ENCODE results near the gene TRIM32. TPM values are rescaled to one million over a fixed set of nuclear protein-coding genes. Genes with fewer than 3 reads are reported as not detected.
A peak's percentile ranks its signal among the peaks of the same experiment; 100 is the strongest.

The TRIM32 gene
- total RNA-seq, 1 donor from 2014 or later, result 33.7 TPM

- no peak for TF ChIP-seq EZH2 (IDR thresholded peaks at IDR 0.05; ENCODE audit: insufficient read depth, low read length)
- no peak for TF ChIP-seq CTCF (IDR thresholded peaks at IDR 0.05; ENCODE audit: insufficient read depth, low read depth, low read length)
- Histone ChIP-seq H3K9me3 (ENCODE audit: insufficient read depth, low read depth, low read length) (no peaks in the 10 kb centered on the region), H4K20me1 (ENCODE audit: insufficient read depth, low read length) (peaks cover 34% of the 10 kb centered on the region), H3K4me2 (ENCODE audit: low read length) (peak overlapping the region; percentile 100), H2AFZ (ENCODE audit: low read depth, low read length) (peak overlapping the region; percentile 95), H3K79me2 (ENCODE audit: insufficient read depth, low read length) (peaks cover 48% of the 10 kb centered on the region), H3K4me1 (ENCODE audit: insufficient read depth, low read length) (peaks cover 25% of the 10 kb centered on the region), H3K9ac (ENCODE audit: low read length) (peak overlapping the region; percentile 92), H3K4me3 (ENCODE audit: insufficient read depth, low read depth, low read length) (peak overlapping the region; percentile 87), H3K27ac (ENCODE audit: low read depth, low read length) (no peak overlapping the region), H3K27me3 (ENCODE audit: insufficient read depth, low read length) (no peaks in the 10 kb centered on the region), H3K36me3 (ENCODE audit: insufficient read depth, low read length) (no peaks in the 10 kb centered on the region)
- Mint-ChIP-seq H3K27me3 (ENCODE audit: low read depth, unreplicated experiment) (no peaks in the 10 kb centered on the region), H3K27ac (ENCODE audit: unreplicated experiment) (peak overlapping the region; percentile 55), H3K9me3 (ENCODE audit: unreplicated experiment) (peaks cover 3% of the 10 kb centered on the region), H3K4me3 (ENCODE audit: unreplicated experiment) (peak overlapping the region; percentile 91), H3K36me3 (ENCODE audit: low read depth, unreplicated experiment) (no peaks in the 10 kb centered on the region), H3K4me1 (ENCODE audit: low read depth, unreplicated experiment) (peaks cover 45% of the 10 kb centered on the region)
- DNase-seq (ENCODE audit: low read depth) (no peak), FAIRE-seq (no peak)
These were observed 970 bp upstream of the TRIM32 start for GRCh38 chr9:116686135-116686534.

GRCh38 chr9:116686693-116687073, 422 bp upstream of the TRIM32 start:
- Histone ChIP-seq H3K27ac (ENCODE audit: low read depth, low read length) (peak overlapping the region; percentile 71), H3K27me3 (ENCODE audit: insufficient read depth, low read length) (no peaks in the 10 kb centered on the region), H2AFZ (ENCODE audit: low read depth, low read length) (peak overlapping the region; percentile 95), H3K9me3 (ENCODE audit: insufficient read depth, low read depth, low read length) (no peaks in the 10 kb centered on the region), H3K4me3 (ENCODE audit: insufficient read depth, low read depth, low read length) (peak overlapping the region; percentile 87), H3K4me1 (ENCODE audit: insufficient read depth, low read length) (peaks cover 25% of the 10 kb centered on the region), H4K20me1 (ENCODE audit: insufficient read depth, low read length) (peaks cover 40% of the 10 kb centered on the region), H3K9ac (ENCODE audit: low read length) (peak overlapping the region; percentile 92), H3K79me2 (ENCODE audit: insufficient read depth, low read length) (peaks cover 54% of the 10 kb centered on the region), H3K4me2 (ENCODE audit: low read length) (peak overlapping the region; percentile 100), H3K36me3 (ENCODE audit: insufficient read depth, low read length) (no peaks in the 10 kb centered on the region)
- H3K9me3 Mint-ChIP-seq (ENCODE audit: unreplicated experiment), result peaks cover 3% of the 10 kb centered on the region
- no peak for FAIRE-seq
- H3K27ac Mint-ChIP-seq (ENCODE audit: unreplicated experiment), result peak overlapping the region; percentile 55
- TF ChIP-seq CTCF (IDR thresholded peaks at IDR 0.05; ENCODE audit: insufficient read depth, low read depth, low read length) (no peak), EZH2 (IDR thresholded peaks at IDR 0.05; ENCODE audit: insufficient read depth, low read length) (no peak)
- peak overlapping the region; percentile 91 for H3K4me3 Mint-ChIP-seq (ENCODE audit: unreplicated experiment)
- H3K36me3 Mint-ChIP-seq (ENCODE audit: low read depth, unreplicated experiment), result no peaks in the 10 kb centered on the region
- peaks cover 49% of the 10 kb centered on the region for H3K4me1 Mint-ChIP-seq (ENCODE audit: low read depth, unreplicated experiment)
- no peaks in the 10 kb centered on the region for H3K27me3 Mint-ChIP-seq (ENCODE audit: low read depth, unreplicated experiment)
- no peak for DNase-seq (ENCODE audit: low read depth)

GRCh38 chr9:116687754-116688135, 640 bp downstream of the TRIM32 start:
- Mint-ChIP-seq H3K36me3 (ENCODE audit: low read depth, unreplicated experiment) (no peaks in the 10 kb centered on the region), H3K4me1 (ENCODE audit: low read depth, unreplicated experiment) (peaks cover 54% of the 10 kb centered on the region), H3K4me3 (ENCODE audit: unreplicated experiment) (peak overlapping the region; percentile 91), H3K27ac (ENCODE audit: unreplicated experiment) (peak overlapping the region; percentile 28), H3K9me3 (ENCODE audit: unreplicated experiment) (peaks cover 3% of the 10 kb centered on the region), H3K27me3 (ENCODE audit: low read depth, unreplicated experiment) (no peaks in the 10 kb centered on the region)
- peak overlapping the region; percentile 71 for H3K27ac ChIP-seq (ENCODE audit: low read depth, low read length)
- H3K79me2 ChIP-seq (ENCODE audit: insufficient read depth, low read length), result peaks cover 64% of the 10 kb centered on the region
- no peak for TF ChIP-seq EZH2 (IDR thresholded peaks at IDR 0.05; ENCODE audit: insufficient read depth, low read length)
- no peak for TF ChIP-seq CTCF (IDR thresholded peaks at IDR 0.05; ENCODE audit: insufficient read depth, low read depth, low read length)
- FAIRE-seq (no peak), DNase-seq (ENCODE audit: low read depth) (no peak)
- H3K36me3 ChIP-seq (ENCODE audit: insufficient read depth, low read length), result no peaks in the 10 kb centered on the region
- H3K4me1 ChIP-seq (ENCODE audit: insufficient read depth, low read length), result peaks cover 30% of the 10 kb centered on the region
- no peaks in the 10 kb centered on the region for H3K27me3 ChIP-seq (ENCODE audit: insufficient read depth, low read length)
- peak overlapping the region; percentile 87 for H3K4me3 ChIP-seq (ENCODE audit: insufficient read depth, low read depth, low read length)
- H3K9me3 ChIP-seq (ENCODE audit: insufficient read depth, low read depth, low read length), result no peaks in the 10 kb centered on the region
- peaks cover 47% of the 10 kb centered on the region for H4K20me1 ChIP-seq (ENCODE audit: insufficient read depth, low read length)
- H2AFZ ChIP-seq (ENCODE audit: low read depth, low read length), result peak overlapping the region; percentile 95
- H3K4me2 ChIP-seq (ENCODE audit: low read length), result peak overlapping the region; percentile 100
- H3K9ac ChIP-seq (ENCODE audit: low read length), result peak overlapping the region; percentile 92

Data from astrocyte (in vitro differentiated cells and primary cell).